ENCODE data around the gene PRR12.

PRR12 gene

DNA sequence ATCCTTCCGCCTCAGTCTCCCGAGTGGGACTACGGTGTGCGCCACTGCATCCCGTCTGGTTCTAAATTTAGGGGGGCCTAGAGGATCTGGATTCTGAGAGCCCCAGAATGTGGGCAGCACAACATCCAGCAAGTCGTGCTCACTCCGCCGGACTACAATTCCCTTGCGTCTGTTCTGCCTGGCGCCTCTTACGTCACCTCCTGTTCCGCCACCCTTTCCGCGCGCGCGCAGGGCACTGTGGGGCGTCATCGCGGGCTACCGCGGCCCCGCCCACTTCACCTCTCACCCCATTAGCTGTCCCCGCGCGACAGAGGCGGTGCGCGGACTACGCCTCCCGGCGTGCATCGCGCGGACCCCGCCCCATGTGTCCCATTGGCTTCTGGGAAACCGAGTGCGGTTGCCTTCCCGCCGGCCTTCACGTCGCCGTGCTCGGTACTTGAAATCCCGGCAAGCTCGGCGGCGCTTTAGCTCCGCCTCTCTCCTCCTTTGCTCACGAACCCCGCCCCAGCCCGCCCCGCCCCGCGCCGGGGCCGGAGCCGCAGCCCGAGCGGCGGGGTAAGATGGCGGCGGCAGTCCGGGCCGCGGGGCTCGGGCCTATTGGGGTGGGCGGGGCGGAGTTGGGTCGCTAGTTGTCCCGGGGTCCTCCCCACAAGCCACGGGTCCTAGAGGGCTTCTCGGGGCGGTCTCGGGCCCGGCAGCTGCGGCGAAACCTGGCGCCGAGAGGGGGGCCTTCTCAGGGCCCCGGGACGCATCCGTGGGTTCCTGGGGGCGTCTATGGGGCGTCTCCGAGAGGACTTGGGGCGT lies 50.9 kb downstream of the PRR12 start, which contains the start of gene SCAF1:
SCAF1 (plus strand) TSS at position 522 of the 804 bp plus-strand sequence. CDS start 2,818 bp downstream, outside the sequence.
- peak within 1 kb of the TSS; percentile 97 to 98 for H3K27ac Mint-ChIP-seq
- peaks cover 58% of the 10 kb centered on the region in 2 donors for H3K4me1 Mint-ChIP-seq (ENCODE audit: low read depth in 2 of 2)
- no peaks in the 10 kb centered on the region for H3K27me3 Mint-ChIP-seq
- ATAC-seq (replicated peaks), result peak; percentile 69
- H3K4me3 Mint-ChIP-seq, result peak within 1 kb of the TSS; percentile 97 to 99
- H3K36me3 Mint-ChIP-seq (ENCODE audit: insufficient read depth), result peaks cover 34% of the 10 kb centered on the region
- DNase-seq, result peak; percentile 98 to 99 (median 98)
- no peaks in the 10 kb centered on the region for H3K9me3 Mint-ChIP-seq

DNA sequence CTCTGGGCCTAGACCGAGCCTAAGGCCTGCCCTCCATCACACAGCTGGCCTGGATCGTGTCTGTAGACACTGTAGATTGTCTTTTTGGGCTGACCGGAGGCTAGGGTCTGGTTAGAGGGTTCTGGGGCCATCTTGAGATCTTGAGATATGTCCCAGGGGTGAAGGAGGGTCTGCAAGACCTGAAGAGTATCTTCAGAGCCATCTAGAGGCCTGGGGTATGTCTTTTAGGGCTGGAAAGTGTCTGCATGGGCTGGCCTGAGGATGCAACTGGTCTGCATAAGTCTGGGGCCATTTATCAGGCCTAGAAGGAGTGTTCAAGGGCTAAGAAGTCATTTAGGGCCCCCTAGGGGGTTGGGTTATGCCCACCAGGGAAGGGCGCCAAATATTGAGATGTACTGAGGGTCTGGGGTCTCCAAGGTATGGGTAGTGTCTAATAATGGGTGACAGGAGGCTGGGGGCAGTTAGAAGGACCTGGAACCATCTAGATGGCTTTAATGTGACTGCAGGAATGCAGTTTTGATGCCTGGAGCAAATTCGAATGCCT lies 51.6 kb downstream of the PRR12 start:
- peak overlapping the region; percentile 97 to 98 for H3K27ac Mint-ChIP-seq

GRCh38 chr19:49643466-49643865 lies 52.5 kb downstream of the PRR12 start:
- Mint-ChIP-seq H3K4me1 (ENCODE audit: low read depth in 2 of 2) (peaks cover 49 to 52% of the 10 kb centered on the region in 2 donors), H3K4me3 (peak overlapping the region; percentile 97 to 99), H3K27me3 (no peaks in the 10 kb centered on the region), H3K27ac (peak overlapping the region; percentile 97 to 98), H3K36me3 (ENCODE audit: insufficient read depth) (peaks cover 37% of the 10 kb centered on the region), H3K9me3 (no peaks in the 10 kb centered on the region)
- ATAC-seq (replicated peaks), result no peak
- no peak for DNase-seq

More for the DNA sequence above, 51.6 kb downstream of the PRR12 start:
- H3K4me3 Mint-ChIP-seq, result peak overlapping the region; percentile 97 to 99
- no peak for DNase-seq
- no peak for ATAC-seq (replicated peaks)
- no peaks in the 10 kb centered on the region for H3K27me3 Mint-ChIP-seq
- H3K4me1 Mint-ChIP-seq (ENCODE audit: low read depth in 2 of 2), result peaks cover 57 to 58% of the 10 kb centered on the region in 2 donors
- H3K36me3 Mint-ChIP-seq (ENCODE audit: insufficient read depth), result peaks cover 36% of the 10 kb centered on the region
- H3K9me3 Mint-ChIP-seq, result no peaks in the 10 kb centered on the region

DNA sequence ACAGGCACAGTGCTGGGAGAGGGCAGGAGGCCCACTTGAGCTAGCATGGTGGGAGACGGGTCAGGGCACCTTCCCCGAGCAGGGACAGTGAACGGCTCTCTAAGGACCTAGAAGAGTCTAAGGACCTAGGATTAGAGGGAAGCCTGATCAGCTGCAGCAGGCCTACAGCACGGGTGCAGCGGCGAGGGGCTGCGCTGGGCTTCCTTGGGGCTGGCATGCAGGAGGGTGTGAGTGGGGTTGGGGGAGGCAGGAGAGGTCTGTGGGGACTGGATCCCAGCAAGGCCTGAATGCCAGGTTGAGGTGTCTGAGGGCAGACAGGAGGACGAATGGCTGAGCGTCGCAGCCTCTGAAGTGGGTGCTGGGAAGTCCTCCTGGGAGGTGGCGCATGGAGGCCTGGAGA lies 54.6 kb downstream of the PRR12 start:
- peaks cover 36% of the 10 kb centered on the region for H3K36me3 Mint-ChIP-seq (ENCODE audit: insufficient read depth)
- peaks cover 35 to 42% of the 10 kb centered on the region in 2 donors for H3K4me1 Mint-ChIP-seq (ENCODE audit: low read depth in 2 of 2)
- H3K4me3 Mint-ChIP-seq, result no peak overlapping the region
- H3K27me3 Mint-ChIP-seq, result no peaks in the 10 kb centered on the region
- ATAC-seq (replicated peaks) (no peak), DNase-seq (no peak)
- no peaks in the 10 kb centered on the region for H3K9me3 Mint-ChIP-seq
- peak overlapping the region; percentile 60 to 80 for H3K27ac Mint-ChIP-seq

DNA sequence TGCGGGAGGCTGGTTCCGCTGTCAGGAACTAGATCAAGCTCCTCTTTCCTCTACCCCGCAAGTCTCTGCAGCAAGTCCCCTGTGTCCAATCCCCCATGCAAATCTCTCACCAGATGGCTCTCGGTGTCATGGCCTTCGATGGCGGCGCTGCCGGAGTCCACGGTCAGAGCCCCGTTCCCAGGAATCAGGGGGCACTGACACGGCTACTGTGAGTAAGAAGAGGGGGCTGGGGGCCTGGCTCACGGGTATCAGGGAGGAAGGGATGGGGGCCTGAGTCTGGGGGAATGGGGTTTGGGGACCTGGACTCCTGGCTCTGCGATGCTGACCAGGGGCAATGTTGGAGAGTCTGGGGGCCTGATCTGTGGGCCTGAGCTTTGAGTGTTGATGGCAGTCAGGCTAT lies 55.0 kb downstream of the PRR12 start:
- no peaks in the 10 kb centered on the region for H3K9me3 Mint-ChIP-seq
- peaks cover 31 to 38% of the 10 kb centered on the region in 2 donors for H3K4me1 Mint-ChIP-seq (ENCODE audit: low read depth in 2 of 2)
- H3K27ac Mint-ChIP-seq, result peak overlapping the region in 1 of 2 donors; percentile 60
- DNase-seq (no peak), ATAC-seq (replicated peaks) (no peak)
- no peaks in the 10 kb centered on the region for H3K27me3 Mint-ChIP-seq
- H3K36me3 Mint-ChIP-seq (ENCODE audit: insufficient read depth), result peaks cover 33% of the 10 kb centered on the region
- no peak overlapping the region for H3K4me3 Mint-ChIP-seq

GRCh38 chr19:49646586-49646985 lies 55.6 kb downstream of the PRR12 start:
- DNase-seq, result no peak
- Mint-ChIP-seq H3K36me3 (ENCODE audit: insufficient read depth) (peaks cover 31% of the 10 kb centered on the region), H3K4me3 (no peak overlapping the region), H3K9me3 (no peaks in the 10 kb centered on the region), H3K4me1 (ENCODE audit: low read depth in 2 of 2) (peaks cover 27 to 35% of the 10 kb centered on the region in 2 donors), H3K27ac (no peak overlapping the region), H3K27me3 (no peaks in the 10 kb centered on the region)
- no peak for ATAC-seq (replicated peaks)

DNA sequence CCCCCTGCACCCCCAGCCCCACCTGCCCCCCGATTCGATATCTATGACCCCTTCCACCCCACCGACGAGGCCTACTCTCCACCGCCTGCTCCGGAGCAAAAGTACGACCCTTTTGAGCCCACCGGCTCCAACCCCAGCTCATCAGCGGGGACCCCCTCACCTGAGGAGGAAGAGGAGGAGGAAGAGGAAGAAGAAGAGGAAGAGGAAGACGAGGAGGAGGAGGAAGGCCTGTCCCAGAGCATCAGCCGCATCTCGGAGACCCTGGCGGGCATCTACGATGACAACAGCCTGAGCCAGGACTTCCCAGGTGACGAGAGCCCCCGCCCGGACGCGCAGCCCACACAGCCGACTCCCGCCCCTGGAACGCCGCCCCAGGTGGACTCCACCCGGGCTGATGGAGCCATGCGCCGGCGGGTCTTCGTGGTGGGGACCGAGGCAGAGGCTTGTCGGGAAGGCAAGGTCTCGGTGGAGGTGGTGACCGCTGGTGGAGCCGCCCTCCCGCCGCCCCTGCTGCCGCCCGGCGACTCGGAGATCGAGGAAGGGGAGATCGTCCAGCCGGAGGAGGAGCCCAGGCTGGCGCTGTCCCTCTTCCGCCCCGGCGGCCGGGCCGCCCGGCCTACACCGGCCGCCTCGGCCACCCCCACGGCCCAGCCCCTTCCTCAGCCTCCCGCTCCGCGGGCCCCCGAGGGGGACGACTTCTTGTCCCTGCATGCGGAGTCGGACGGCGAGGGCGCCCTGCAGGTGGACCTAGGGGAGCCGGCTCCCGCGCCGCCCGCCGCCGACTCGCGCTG lies 60.2 kb downstream of the PRR12 start:
- Mint-ChIP-seq H3K27ac (no peak overlapping the region), H3K9me3 (no peaks in the 10 kb centered on the region), H3K4me1 (ENCODE audit: low read depth in 2 of 2) (peaks cover 0 to 5% of the 10 kb centered on the region in 2 donors), H3K36me3 (ENCODE audit: insufficient read depth) (peaks cover 48% of the 10 kb centered on the region), H3K27me3 (no peaks in the 10 kb centered on the region), H3K4me3 (no peak overlapping the region)
- DNase-seq, result no peak
- no peak for ATAC-seq (replicated peaks)

- Mint-ChIP-seq H3K27ac (no peak overlapping the region), H3K9me3 (no peaks in the 10 kb centered on the region), H3K36me3 (ENCODE audit: insufficient read depth) (peaks cover 48% of the 10 kb centered on the region), H3K4me1 (ENCODE audit: low read depth in 2 of 2) (peaks cover 0 to 5% of the 10 kb centered on the region in 2 donors), H3K4me3 (no peak overlapping the region), H3K27me3 (no peaks in the 10 kb centered on the region)
- ATAC-seq (replicated peaks) (no peak), DNase-seq (no peak)
Observed at GRCh38 chr19:49651820-49652550, 61.0 kb downstream of the PRR12 start.

DNA sequence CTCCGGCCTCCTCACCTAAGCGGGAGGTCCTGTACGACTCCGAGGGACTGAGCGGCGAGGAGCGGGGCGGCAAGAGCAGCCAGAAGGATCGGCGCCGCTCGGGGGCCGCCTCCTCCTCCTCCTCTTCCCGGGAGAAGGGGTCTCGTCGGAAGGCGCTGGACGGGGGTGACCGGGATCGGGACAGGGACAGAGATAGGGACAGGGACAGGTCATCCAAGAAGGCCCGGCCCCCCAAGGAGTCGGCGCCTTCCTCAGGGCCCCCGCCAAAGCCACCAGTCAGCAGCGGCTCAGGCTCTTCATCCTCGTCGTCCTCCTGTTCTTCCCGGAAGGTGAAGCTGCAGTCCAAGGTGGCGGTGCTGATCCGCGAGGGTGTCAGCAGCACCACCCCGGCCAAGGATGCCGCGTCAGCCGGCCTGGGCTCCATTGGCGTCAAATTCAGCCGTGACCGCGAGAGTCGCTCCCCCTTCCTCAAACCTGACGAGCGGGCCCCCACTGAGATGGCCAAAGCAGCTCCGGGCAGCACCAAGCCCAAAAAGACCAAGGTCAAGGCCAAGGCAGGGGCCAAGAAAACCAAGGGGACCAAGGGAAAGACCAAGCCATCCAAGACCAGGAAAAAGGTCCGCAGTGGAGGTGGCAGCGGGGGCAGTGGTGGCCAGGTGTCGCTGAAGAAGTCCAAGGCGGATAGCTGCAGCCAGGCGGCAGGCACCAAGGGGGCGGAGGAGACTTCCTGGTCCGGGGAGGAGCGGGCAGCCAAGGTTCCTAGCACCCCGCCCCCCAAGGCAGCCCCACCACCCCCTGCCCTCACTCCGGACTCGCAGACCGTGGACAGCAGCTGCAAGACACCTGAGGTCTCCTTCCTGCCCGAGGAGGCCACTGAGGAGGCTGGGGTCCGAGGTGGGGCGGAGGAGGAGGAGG lies 61.8 kb downstream of the PRR12 start:
- Mint-ChIP-seq H3K4me3 (no peak overlapping the region), H3K9me3 (no peaks in the 10 kb centered on the region), H3K27ac (no peak overlapping the region), H3K36me3 (ENCODE audit: insufficient read depth) (peaks cover 54% of the 10 kb centered on the region), H3K27me3 (no peaks in the 10 kb centered on the region), H3K4me1 (ENCODE audit: low read depth in 2 of 2) (peaks cover 0 to 7% of the 10 kb centered on the region in 2 donors)
- DNase-seq (no peak), ATAC-seq (replicated peaks) (no peak)

- Mint-ChIP-seq H3K27ac (no peak overlapping the region), H3K27me3 (no peaks in the 10 kb centered on the region), H3K36me3 (ENCODE audit: insufficient read depth) (peaks cover 53% of the 10 kb centered on the region), H3K4me1 (ENCODE audit: low read depth in 2 of 2) (peaks cover 0 to 7% of the 10 kb centered on the region in 2 donors), H3K4me3 (no peak overlapping the region), H3K9me3 (no peaks in the 10 kb centered on the region)
- DNase-seq (no peak), ATAC-seq (replicated peaks) (no peak)
Observed at GRCh38 chr19:49653466-49653806, 62.5 kb downstream of the PRR12 start.

DNA sequence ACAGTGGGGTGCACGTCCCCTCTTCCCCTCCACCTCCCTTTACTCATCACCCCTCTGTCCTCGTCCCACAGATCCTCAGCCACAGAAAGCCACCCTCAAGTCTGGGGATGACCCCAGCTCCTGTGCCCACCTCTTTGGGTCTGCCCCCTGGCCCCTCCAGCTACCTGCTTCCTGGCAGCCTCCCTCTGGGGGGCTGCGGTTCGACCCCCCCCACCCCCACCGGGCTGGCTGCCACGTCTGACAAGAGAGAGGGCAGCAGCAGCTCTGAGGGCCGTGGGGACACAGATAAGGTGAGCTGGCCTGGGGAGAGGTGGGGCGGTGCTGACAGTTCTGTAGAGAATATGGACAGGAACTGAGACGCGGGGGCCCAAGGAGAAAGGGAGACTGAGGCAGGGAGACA lies 63.6 kb downstream of the PRR12 start:
- Mint-ChIP-seq H3K4me3 (no peak overlapping the region), H3K27me3 (no peaks in the 10 kb centered on the region), H3K4me1 (ENCODE audit: low read depth in 2 of 2) (peaks cover 3 to 7% of the 10 kb centered on the region in 2 donors), H3K9me3 (no peaks in the 10 kb centered on the region), H3K36me3 (ENCODE audit: insufficient read depth) (peaks cover 52% of the 10 kb centered on the region), H3K27ac (peak overlapping the region in 1 of 2 donors; percentile 60)
- ATAC-seq (replicated peaks), result no peak
- no peak for DNase-seq
